GM08714 (cell line): ENCODE data around the gene MRPL2.
A peak's percentile ranks its signal among the peaks of the same experiment; 100 is the strongest.

ENCODE experiments used
- H3K4me3 ChIP-seq: fragments of 200-500 bp; sonication (Bioruptor generic); 2 replicates; pipeline ENCODE4 v1.5.1; 2014; ENCODE audit warnings: mild to moderate bottlenecking, low read length, inconsistent platforms
- ZNF274 ChIP-seq: IDR thresholded peaks from 2 replicates; pipeline ENCODE4 v1.6.1; 2012; ENCODE audit warnings: mild to moderate bottlenecking, low read depth, low read length

Gene MRPL2

GRCh38 chr6:43074847-43075669 is 15.8 kb upstream of the MRPL2 start:
- TF ChIP-seq ZNF274 = no peak
- no peak overlapping the region for H3K4me3 ChIP-seq

GRCh38 chr6:43070028-43070632 is 10.9 kb upstream of the MRPL2 start:
- no peak for TF ChIP-seq ZNF274
- H3K4me3 ChIP-seq = no peak overlapping the region

- no peak overlapping the region for H3K4me3 ChIP-seq
- no peak for TF ChIP-seq ZNF274
These were observed 3.6 kb upstream of the MRPL2 start for GRCh38 chr6:43062818-43063217.

GRCh38 chr6:43061861-43062260 is 2.6 kb upstream of the MRPL2 start:
- TF ChIP-seq ZNF274 = no peak
- H3K4me3 ChIP-seq = no peak overlapping the region

GRCh38 chr6:43060755-43061633 is 1.8 kb upstream of the MRPL2 start:
- H3K4me3 ChIP-seq = no peak overlapping the region
- no peak for TF ChIP-seq ZNF274

GRCh38 chr6:43060034-43060754 is 960 bp upstream of the MRPL2 start:
- H3K4me3 ChIP-seq = peak overlapping the region; percentile 71
- no peak for TF ChIP-seq ZNF274

GRCh38 chr6:43058531-43058930 is 703 bp downstream of the MRPL2 start:
- no peak for TF ChIP-seq ZNF274

GRCh38 chr6:43055966-43056365 is 3.3 kb downstream of the MRPL2 start:
- H3K4me3 ChIP-seq = no peak overlapping the region
- TF ChIP-seq ZNF274 = no peak

More at GRCh38 chr6:43058531-43058930, 703 bp downstream of the MRPL2 start:
- H3K4me3 ChIP-seq = peak overlapping the region; percentile 97

GRCh38 chr6:43054206-43054943 is 4.9 kb downstream of the MRPL2 start:
- no peak for TF ChIP-seq ZNF274
- peak overlapping the region; percentile 77; the same call in 1 of the 2 replicates for H3K4me3 ChIP-seq

GRCh38 chr6:43053545-43054205 is 5.6 kb downstream of the MRPL2 start, which contains the start of gene CUL7:
Gene CUL7 (minus strand): TSS chr6:43053851. CDS start chr6:43052788, 1,063 bp downstream.
- peak within 1 kb of the TSS; percentile 77 for H3K4me3 ChIP-seq

GRCh38 chr6:43052842-43053544 is 6.2 kb downstream of the MRPL2 start:
- no peak for TF ChIP-seq ZNF274
- peak overlapping the region; percentile 77 for H3K4me3 ChIP-seq

More at GRCh38 chr6:43053545-43054205, 5.6 kb downstream of the MRPL2 start, which contains the start of gene CUL7:
- TF ChIP-seq ZNF274 = no peak

GRCh38 chr6:43052225-43052841 is 6.9 kb downstream of the MRPL2 start:
- peak overlapping the region; percentile 77; the same call in 1 of the 2 replicates for H3K4me3 ChIP-seq
- TF ChIP-seq ZNF274 = no peak
